Gastrocnemius medialis (tissue), 4 donors: Measurements from ENCODE around the gene GOLPH3. TPM values are rescaled to one million over a fixed set of nuclear protein-coding genes. Genes with fewer than 3 reads are reported as not detected.

ENCODE experiments used
- ATAC-seq, 2 donors: fragments of 150-250 bp; one replicate each; pipeline ENCODE4 v1.9.1; 2016
- DNase-seq, 2 donors: peaks; one replicate each; pipeline ENCODE4 v3.0.0-alpha.2; 2019
- H3K27ac ChIP-seq, 4 donors: fragments of 200-600 bp; sonication (generic); 1 replicate in 1 of 4; 2 replicates in 3 of 4; pipeline ENCODE4 v1.5.1; 2016 to 2018; ENCODE audit warnings: mild to moderate bottlenecking in 2 of 4, moderate library complexity in 1 of 4
- H3K27me3 ChIP-seq, 3 donors: fragments of 200-600 bp; sonication (generic) in 2 of 3; 1 replicate in 1 of 3; 2 replicates in 2 of 3; pipeline versions ENCODE4 v1.5.1 to v1.6.0; 2016 to 2019; ENCODE audit warnings: mild to moderate bottlenecking in 1 of 3, moderate library complexity in 1 of 3
- H3K36me3 ChIP-seq, 2 donors: fragments of 200-600 bp; sonication (generic) in 1 of 2; one replicate each; pipeline ENCODE4 v1.5.1; 2017 to 2018
- H3K4me1 ChIP-seq, 2 donors: fragments of 200-600 bp; sonication (generic) in 1 of 2; one replicate each; pipeline ENCODE4 v1.5.1; 2016 to 2017; ENCODE audit warnings: mild to moderate bottlenecking in 2 of 2
- H3K4me3 ChIP-seq, 4 donors: fragments of 200-600 bp; sonication (generic) in 3 of 4; 1 replicate in 1 of 4; 2 replicates in 3 of 4; pipeline ENCODE4 v1.5.1; 2016 to 2019; ENCODE audit warnings: mild to moderate bottlenecking in 2 of 4
- H3K9me3 ChIP-seq, 3 donors: fragments of 200-600 bp; sonication (generic) in 2 of 3; 1 replicate in 1 of 3; 2 replicates in 2 of 3; pipeline ENCODE4 v1.5.1; 2016 to 2019
- CTCF ChIP-seq, 5 experiments: fragments of 450-650 bp in 3 of 5; fragments of 200-600 bp in 2 of 5; sonication (generic) in 2 of 5; IDR thresholded peaks in 4 of 5; conservative IDR thresholded peaks in 1 of 5; 1 replicate in 4 of 5; 2 replicates in 1 of 5; pipeline ENCODE4 v1.5.1; 2016 to 2019; ENCODE audit warnings: antibody characterized with exemption in 5 of 5, mild to moderate bottlenecking in 3 of 5, moderate library complexity in 3 of 5
- POLR2A ChIP-seq, 2 donors: fragments of 450-650 bp; IDR thresholded peaks; one replicate each; pipeline ENCODE4 v1.6.1; 2017; ENCODE audit warnings: antibody characterized with exemption in 2 of 2, mild to moderate bottlenecking in 2 of 2, moderate library complexity in 2 of 2
- in situ Hi-C, 4 donors: fragments of 200-750 bp; cut with MboI; loops; one replicate each; pipeline versions ENCODE4 v1.15.0 to v1.8.0; 2017; ENCODE audit warnings: low sequenced_read_pairs in 4 of 4
- intact Hi-C: fragments of 100-400 bp; cut with DNase I; formaldehyde crosslinking; loops from one replicate; pipeline ENCODE4 v1.15.1; 2023; ENCODE audit warnings: low total_unique reads
- total RNA-seq, 4 donors: library from RNA; depleted of rRNA; stranded (reverse); fragments of >200 nt; gene quantifications; one replicate each; pipeline versions ENCODE4 v1.1.0 to v1.2.3, GENCODE V29; 2016

GOLPH3 gene
- total RNA-seq, 4 donors from 2014 or later: 34.9 to 77.8 (median 46.1) TPM

GRCh38 chr5:32130865-32131264 is 43.3 kb downstream of the GOLPH3 start:
- DNase-seq (no peak), ATAC-seq (no peak)
- Histone ChIP-seq H3K36me3 (peaks cover 0 to 26% of the 10 kb centered on the region in 2 donors), H3K4me3 (no peak overlapping the region), H3K4me1 (peaks cover 19 to 56% of the 10 kb centered on the region in 2 donors), H3K27me3 (no peaks in the 10 kb centered on the region), H3K27ac (peak overlapping the region in 3 of 4 donors; percentile 2 to 8 (median 7)), H3K9me3 (no peaks in the 10 kb centered on the region)
- intact Hi-C loops: no loop called here
- TF ChIP-seq CTCF (IDR thresholded peaks at IDR 0.05 in 4 of 5, conservative IDR thresholded peaks at IDR 0.05 in 1 of 5) (no peak), POLR2A (IDR thresholded peaks at IDR 0.05) (no peak)
- in situ Hi-C loops: no loop called here

- no peak overlapping the region for H3K4me3 ChIP-seq
- H3K27ac ChIP-seq: peak overlapping the region in 3 of 4 donors; percentile 2 to 29 (median 20)
- ATAC-seq (no peak), DNase-seq (no peak)
- in situ Hi-C loops (no loop called here), intact Hi-C loops (no loop called here)
- no peaks in the 10 kb centered on the region for H3K27me3 ChIP-seq
- H3K36me3 ChIP-seq: peaks cover 0 to 16% of the 10 kb centered on the region in 2 donors
- no peaks in the 10 kb centered on the region for H3K9me3 ChIP-seq
- TF ChIP-seq CTCF (IDR thresholded peaks at IDR 0.05 in 4 of 5, conservative IDR thresholded peaks at IDR 0.05 in 1 of 5) (no peak), POLR2A (IDR thresholded peaks at IDR 0.05) (no peak)
- peaks cover 17 to 48% of the 10 kb centered on the region in 2 donors for H3K4me1 ChIP-seq
Observed at GRCh38 chr5:32129074-32129598, 45.0 kb downstream of the GOLPH3 start.

GRCh38 chr5:32127711-32128110 is 46.4 kb downstream of the GOLPH3 start:
- in situ Hi-C loops: no loop called here
- H3K27ac ChIP-seq: no peak overlapping the region
- H3K9me3 ChIP-seq: no peaks in the 10 kb centered on the region
- no peak for ATAC-seq
- intact Hi-C loops: no loop called here
- no peak for TF ChIP-seq POLR2A (IDR thresholded peaks at IDR 0.05)
- no peak for TF ChIP-seq CTCF (IDR thresholded peaks at IDR 0.05 in 4 of 5, conservative IDR thresholded peaks at IDR 0.05 in 1 of 5)
- peaks cover 17 to 39% of the 10 kb centered on the region in 2 donors for H3K4me1 ChIP-seq
- peaks cover 0 to 10% of the 10 kb centered on the region in 2 donors for H3K36me3 ChIP-seq
- no peak for DNase-seq
- no peak overlapping the region for H3K4me3 ChIP-seq
- H3K27me3 ChIP-seq: no peaks in the 10 kb centered on the region

- no peak for ATAC-seq
Observed at GRCh38 chr5:32126691-32127090, 47.4 kb downstream of the GOLPH3 start.

More at GRCh38 chr5:32126691-32127090, 47.4 kb downstream of the GOLPH3 start:
- no peak overlapping the region for H3K4me3 ChIP-seq
- no peaks in the 10 kb centered on the region for H3K27me3 ChIP-seq
- in situ Hi-C loops: no loop called here
- intact Hi-C loops: no loop called here
- H3K4me1 ChIP-seq: peaks cover 17 to 34% of the 10 kb centered on the region in 2 donors
- DNase-seq: no peak
- H3K27ac ChIP-seq: no peak overlapping the region
- peaks cover 0 to 12% of the 10 kb centered on the region in 2 donors for H3K36me3 ChIP-seq
- TF ChIP-seq POLR2A (IDR thresholded peaks at IDR 0.05) (no peak), CTCF (IDR thresholded peaks at IDR 0.05 in 4 of 5, conservative IDR thresholded peaks at IDR 0.05 in 1 of 5) (no peak)
- H3K9me3 ChIP-seq: no peaks in the 10 kb centered on the region
